T-cell (primary cell): ENCODE data around the gene RNF123. TPM values are rescaled to one million over a fixed set of nuclear protein-coding genes. Genes with fewer than 3 reads are reported as not detected.
A peak's percentile ranks its signal among the peaks of the same experiment; 100 is the strongest.

Experiments used
- ATAC-seq, 4 experiments: fragments of 200-7000 bp in 3 of 4; fragments of 150-1000 bp in 1 of 4; cut with Tn5 transposase; replicated peaks in 1 of 4; 1 replicate in 3 of 4; 2 replicates in 1 of 4; pipeline ENCODE4 v1.10.0; 2021; ENCODE audit warnings: moderate library complexity in 3 of 4, mild to moderate bottlenecking in 2 of 4, moderate number of reproducible peaks in 1 of 4
- CTCF ChIA-PET, 2 donors: fragments of 300-600 bp; sonication (Branson Sonifier 250); formaldehyde crosslinking; loops; one replicate each; lab custom pipeline; 2022; ENCODE audit warnings: antibody characterized with exemption in 2 of 2; lab: Charles Lee
- POLR2A ChIA-PET, 2 donors: fragments of 300-600 bp; sonication (Branson Sonifier 250); formaldehyde crosslinking; loops; one replicate each; lab custom pipeline; 2022; ENCODE audit warnings: antibody characterized with exemption in 2 of 2; lab: Charles Lee
- DNase-seq, 35 experiments: peaks; one replicate each; pipeline versions ENCODE4 v3.0.0 to v3.0.0-alpha.2; 2013 to 2023
- H3K27ac ChIP-seq: one replicate; pipeline ENCODE4 v1.5.1; 2013; ENCODE audit warnings: low read length
- H3K27me3 ChIP-seq, 2 experiments: replicated peaks in 1 of 2; 1 replicate in 1 of 2; 2 replicates in 1 of 2; pipeline versions ENCODE4 v1.6.1 to v1.7.0; 2013; ENCODE audit warnings: low read length in 1 of 2, mixed read lengths in 1 of 2; ENCODE audit not compliant: control insufficient read depth in 2 of 2, insufficient read depth in 2 of 2; ENCODE audit errors: extremely low read depth in 1 of 2
- H3K36me3 ChIP-seq, 2 donors: 1 replicate in 1 of 2; 2 replicates in 1 of 2; pipeline versions ENCODE4 v1.6.1 to v1.7.0; 2013; ENCODE audit warnings: low read length in 1 of 2; ENCODE audit not compliant: control insufficient read depth in 2 of 2, insufficient read depth in 1 of 2; ENCODE audit errors: extremely low read depth in 1 of 2
- H3K4me1 ChIP-seq, 2 experiments: 1 replicate in 1 of 2; 2 replicates in 1 of 2; pipeline versions ENCODE4 v1.6.1 to v1.7.0; 2013; ENCODE audit warnings: low read length in 2 of 2, mixed read lengths in 1 of 2; ENCODE audit not compliant: insufficient read depth in 2 of 2, control insufficient read depth in 1 of 2; ENCODE audit errors: extremely low read depth in 1 of 2
- H3K4me3 ChIP-seq, 2 donors: 1 replicate in 1 of 2; 2 replicates in 1 of 2; pipeline versions ENCODE4 v1.5.1 to v1.7.0; 2013; ENCODE audit warnings: mild to moderate bottlenecking in 2 of 2, low read length in 1 of 2, moderate library complexity in 1 of 2; ENCODE audit not compliant: control insufficient read depth in 1 of 2; ENCODE audit errors: extremely low read depth in 1 of 2
- H3K9me3 ChIP-seq: 2 replicates; pipeline ENCODE4 v1.7.0; 2013
- H3K27ac Mint-ChIP-seq, 2 donors: one replicate each; pipeline ENCODE4 v1.8.0; 2020 to 2021; ENCODE audit warnings: mild to moderate bottlenecking in 2 of 2, mixed read lengths in 2 of 2
- H3K27me3 Mint-ChIP-seq, 2 donors: one replicate each; pipeline ENCODE4 v1.8.0; 2021 to 2022; ENCODE audit warnings: mixed read lengths in 2 of 2
- H3K36me3 Mint-ChIP-seq: one replicate; pipeline ENCODE4 v1.8.0; 2021; ENCODE audit warnings: mixed read lengths
- H3K4me1 Mint-ChIP-seq, 3 donors: one replicate each; pipeline ENCODE4 v1.8.0; 2020 to 2022; ENCODE audit warnings: mixed read lengths in 3 of 3, mild to moderate bottlenecking in 1 of 3
- H3K4me3 Mint-ChIP-seq, 3 donors: one replicate each; pipeline ENCODE4 v1.8.0; 2020 to 2022; ENCODE audit warnings: mild to moderate bottlenecking in 3 of 3, mixed read lengths in 3 of 3, moderate library complexity in 3 of 3
- H3K9me3 Mint-ChIP-seq, 3 donors: one replicate each; pipeline ENCODE4 v1.8.0; 2020 to 2022; ENCODE audit warnings: mixed read lengths in 3 of 3
- WGBS: methylation state at CpG from one replicate; pipeline ENCODE4 v1.1.5; 2013; ENCODE audit warnings: missing lambda C conversion rate; ENCODE audit not compliant: insufficient coverage; 5-methylcytosine and 5-hydroxymethylcytosine counted together
- total RNA-seq, 35 experiments: library from RNA in 6 of 35; stranded (reverse) in 6 of 35; fragments of 120-200 nt in 1 of 35; gene quantifications; one replicate each; pipeline versions ENCODE4 v1.2.1 to v1.2.4 and lab custom pipeline; 2013 to 2026

The RNF123 gene
- total RNA-seq (10 to 100 TPM; 40.9 to 79.8 (median 72.8) TPM), total RNA-seq (lab: John Stamatoyannopoulos, UW) (32.5 to 80.5 (median 44.7) reads per million in 29 experiments)
- total RNA-seq (2013), result 21.4 TPM

- H3K36me3 Mint-ChIP-seq, result peaks cover 7% of the 10 kb centered on the region
- no peaks in the 10 kb centered on the region for H3K9me3 Mint-ChIP-seq
- WGBS, result under 1% methylated on average over 51 of the region's 66 CpGs
- ChIA-PET CTCF (interaction anchor here in 1 of 2 donors (0.5 kb wide), 1 partner anchor 87 kb away, joined by 4 read pairs; no protein-coding TSS in a partner anchor), POLR2A (no interaction called here)
- H3K27me3 Mint-ChIP-seq, result peaks cover 0 to 4% of the 10 kb centered on the region in 2 donors
- DNase-seq, result peak; percentile 82 to 97 (median 90)
- Histone ChIP-seq H3K4me3 (peak within 1 kb of the TSS; percentile 94 to 99), H3K27me3 (peaks cover 0 to 20% of the 10 kb centered on the region in 2 experiments), H3K36me3 (no peaks in the 10 kb centered on the region), H3K4me1 (peaks cover 6 to 52% of the 10 kb centered on the region in 2 experiments), H3K27ac (peak within 1 kb of the TSS; percentile 75), H3K9me3 (no peaks in the 10 kb centered on the region)
- peak within 1 kb of the TSS; percentile 94 to 97 for H3K27ac Mint-ChIP-seq
- H3K4me1 Mint-ChIP-seq, result peaks cover 45 to 57% (median 54%) of the 10 kb centered on the region in 3 donors
- peak within 1 kb of the TSS; percentile 93 to 97 (median 96) for H3K4me3 Mint-ChIP-seq
- ATAC-seq, result peak; percentile 78 to 83 (median 80)
Observed at GRCh38 chr3:49689046-49689907, at the start of gene RNF123, which contains the start of gene MST1. Gene RNF123, plus strand, starts transcription at chr3:49689557. Its CDS starts 1,609 bp downstream, at chr3:49691166. Gene MST1, minus strand, starts transcription at chr3:49689474. Its CDS starts 783 bp downstream, at chr3:49688691.

GRCh38 chr3:49641292-49641691, 48.1 kb upstream of the RNF123 start:
- ATAC-seq, result no peak
- no peaks in the 10 kb centered on the region for H3K9me3 Mint-ChIP-seq

GRCh38 chr3:49641921-49642707, 47.2 kb upstream of the RNF123 start:
- H3K27ac Mint-ChIP-seq, result no peak overlapping the region
- no peak for ATAC-seq

More at GRCh38 chr3:49641292-49641691, 48.1 kb upstream of the RNF123 start:
- Histone ChIP-seq H3K27me3 (peaks cover 0 to 7% of the 10 kb centered on the region in 2 experiments), H3K36me3 (no peaks in the 10 kb centered on the region), H3K27ac (no peak overlapping the region), H3K9me3 (no peaks in the 10 kb centered on the region), H3K4me3 (no peak overlapping the region), H3K4me1 (no peaks in the 10 kb centered on the region)
- Mint-ChIP-seq H3K4me3 (no peak overlapping the region), H3K4me1 (no peaks in the 10 kb centered on the region), H3K36me3 (no peaks in the 10 kb centered on the region), H3K27ac (no peak overlapping the region), H3K27me3 (no peaks in the 10 kb centered on the region)
- ChIA-PET POLR2A (no interaction called here), CTCF (no interaction called here)
- WGBS, result 86% methylated on average over 4 of the region's 7 CpGs
- no peak for DNase-seq

GRCh38 chr3:49642708-49643145, 46.6 kb upstream of the RNF123 start:
- CTCF ChIA-PET, result no interaction called here
- H3K36me3 ChIP-seq, result no peaks in the 10 kb centered on the region
- POLR2A ChIA-PET, result no interaction called here
- Mint-ChIP-seq H3K4me3 (no peak overlapping the region), H3K9me3 (no peaks in the 10 kb centered on the region), H3K36me3 (no peaks in the 10 kb centered on the region), H3K27ac (no peak overlapping the region), H3K27me3 (no peaks in the 10 kb centered on the region), H3K4me1 (no peaks in the 10 kb centered on the region)
- no peak overlapping the region for H3K27ac ChIP-seq
- 78% methylated on average over 7 of the region's 9 CpGs for WGBS
- no peak overlapping the region for H3K4me3 ChIP-seq
- DNase-seq (no peak), ATAC-seq (no peak)
- H3K9me3 ChIP-seq, result no peaks in the 10 kb centered on the region
- no peaks in the 10 kb centered on the region for H3K4me1 ChIP-seq
- H3K27me3 ChIP-seq, result peaks cover 0 to 7% of the 10 kb centered on the region in 2 experiments

More at GRCh38 chr3:49641921-49642707, 47.2 kb upstream of the RNF123 start:
- H3K27me3 ChIP-seq, result peaks cover 0 to 7% of the 10 kb centered on the region in 2 experiments
- H3K9me3 ChIP-seq, result no peaks in the 10 kb centered on the region
- Mint-ChIP-seq H3K9me3 (no peaks in the 10 kb centered on the region), H3K4me3 (no peak overlapping the region), H3K4me1 (no peaks in the 10 kb centered on the region), H3K27me3 (no peaks in the 10 kb centered on the region), H3K36me3 (no peaks in the 10 kb centered on the region)
- H3K4me3 ChIP-seq, result no peak overlapping the region
- POLR2A ChIA-PET, result no interaction called here
- no peak for DNase-seq
- no peaks in the 10 kb centered on the region for H3K36me3 ChIP-seq
- CTCF ChIA-PET, result no interaction called here
- H3K4me1 ChIP-seq, result no peaks in the 10 kb centered on the region
- no peak overlapping the region for H3K27ac ChIP-seq
- 87% methylated on average over 10 of the region's 14 CpGs for WGBS

- WGBS, result 82% methylated on average over 7 of the region's 8 CpGs
- no peaks in the 10 kb centered on the region for H3K36me3 Mint-ChIP-seq
- H3K4me1 Mint-ChIP-seq, result no peaks in the 10 kb centered on the region
- Histone ChIP-seq H3K9me3 (no peaks in the 10 kb centered on the region), H3K27ac (no peak overlapping the region), H3K4me3 (no peak overlapping the region), H3K27me3 (no peaks in the 10 kb centered on the region), H3K36me3 (no peaks in the 10 kb centered on the region), H3K4me1 (no peaks in the 10 kb centered on the region)
- H3K27ac Mint-ChIP-seq, result no peak overlapping the region
- no peaks in the 10 kb centered on the region for H3K27me3 Mint-ChIP-seq
- no peak overlapping the region for H3K4me3 Mint-ChIP-seq
- H3K9me3 Mint-ChIP-seq, result no peaks in the 10 kb centered on the region
- ATAC-seq, result no peak
- CTCF ChIA-PET, result no interaction called here
- POLR2A ChIA-PET, result no interaction called here
- DNase-seq, result no peak
Observed at GRCh38 chr3:49644684-49645083, 44.7 kb upstream of the RNF123 start.

- H3K27me3 Mint-ChIP-seq, result no peaks in the 10 kb centered on the region
- no peaks in the 10 kb centered on the region for H3K9me3 ChIP-seq
- H3K36me3 ChIP-seq, result no peaks in the 10 kb centered on the region
- no peaks in the 10 kb centered on the region for H3K4me1 ChIP-seq
- DNase-seq (no peak), ATAC-seq (no peak)
- no peaks in the 10 kb centered on the region for H3K4me1 Mint-ChIP-seq
- no peaks in the 10 kb centered on the region for H3K9me3 Mint-ChIP-seq
- no peak overlapping the region for H3K27ac Mint-ChIP-seq
- WGBS, result no CpG with 5 or more reads among the region's 3 CpGs
- ChIA-PET CTCF (no interaction called here), POLR2A (no interaction called here)
- H3K27me3 ChIP-seq, result no peaks in the 10 kb centered on the region
- no peaks in the 10 kb centered on the region for H3K36me3 Mint-ChIP-seq
- no peak overlapping the region for H3K4me3 Mint-ChIP-seq
- no peak overlapping the region for H3K27ac ChIP-seq
- H3K4me3 ChIP-seq, result no peak overlapping the region
Observed at GRCh38 chr3:49646236-49646635, 43.1 kb upstream of the RNF123 start.
